Suprapubic skin (tissue), 4 donors: ENCODE data around the gene SMOC2.

Experiments used
- POLR2A ChIP-seq, 2 donors: fragments of 450-650 bp; IDR thresholded peaks; one replicate each; pipeline ENCODE4 v1.6.1; 2017; ENCODE audit warnings: antibody characterized with exemption in 2 of 2, mild to moderate bottlenecking in 2 of 2, moderate library complexity in 2 of 2
- POLR2AphosphoS5 ChIP-seq, 3 donors: sonication (generic); formaldehyde crosslinking; IDR thresholded peaks; one replicate each; pipeline ENCODE4 v1.6.1; 2017; ENCODE audit warnings: antibody characterized with exemption in 3 of 3
- TF ChIP-seq, protein P1 (sequence below), 2 donors: fragments of 200-600 bp in 1 of 2; fragments of 450-650 bp in 1 of 2; sonication (generic) in 1 of 2; IDR thresholded peaks; one replicate each; pipeline ENCODE4 v1.5.1; 2016 to 2019; ENCODE audit warnings: antibody characterized with exemption in 2 of 2, mild to moderate bottlenecking in 1 of 2, moderate library complexity in 1 of 2

DNA sequence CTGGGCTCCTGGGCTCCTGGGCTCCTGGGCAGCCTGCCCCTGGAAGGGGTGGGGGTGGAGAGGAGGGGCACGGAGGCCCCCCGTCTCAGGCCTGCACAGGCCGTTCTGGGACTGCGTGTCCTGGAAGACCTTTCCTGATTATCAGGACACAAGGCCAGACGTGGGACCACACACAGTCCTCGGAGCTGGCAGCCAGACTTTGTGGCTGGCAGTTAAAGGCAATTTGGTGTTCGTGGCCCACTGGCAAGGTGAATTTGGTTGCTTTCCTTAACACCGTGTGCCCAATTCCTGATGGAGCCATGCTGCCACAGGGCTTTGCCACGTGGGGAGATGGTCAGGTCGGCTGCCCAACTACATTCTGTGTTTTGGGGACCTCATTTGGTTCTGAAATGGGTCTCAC is 113.5 kb downstream of the SMOC2 start:
- TF ChIP-seq POLR2A (IDR thresholded peaks at IDR 0.05) (no peak), POLR2AphosphoS5 (IDR thresholded peaks at IDR 0.05) (no peak)
- TF ChIP-seq, protein P1, sequence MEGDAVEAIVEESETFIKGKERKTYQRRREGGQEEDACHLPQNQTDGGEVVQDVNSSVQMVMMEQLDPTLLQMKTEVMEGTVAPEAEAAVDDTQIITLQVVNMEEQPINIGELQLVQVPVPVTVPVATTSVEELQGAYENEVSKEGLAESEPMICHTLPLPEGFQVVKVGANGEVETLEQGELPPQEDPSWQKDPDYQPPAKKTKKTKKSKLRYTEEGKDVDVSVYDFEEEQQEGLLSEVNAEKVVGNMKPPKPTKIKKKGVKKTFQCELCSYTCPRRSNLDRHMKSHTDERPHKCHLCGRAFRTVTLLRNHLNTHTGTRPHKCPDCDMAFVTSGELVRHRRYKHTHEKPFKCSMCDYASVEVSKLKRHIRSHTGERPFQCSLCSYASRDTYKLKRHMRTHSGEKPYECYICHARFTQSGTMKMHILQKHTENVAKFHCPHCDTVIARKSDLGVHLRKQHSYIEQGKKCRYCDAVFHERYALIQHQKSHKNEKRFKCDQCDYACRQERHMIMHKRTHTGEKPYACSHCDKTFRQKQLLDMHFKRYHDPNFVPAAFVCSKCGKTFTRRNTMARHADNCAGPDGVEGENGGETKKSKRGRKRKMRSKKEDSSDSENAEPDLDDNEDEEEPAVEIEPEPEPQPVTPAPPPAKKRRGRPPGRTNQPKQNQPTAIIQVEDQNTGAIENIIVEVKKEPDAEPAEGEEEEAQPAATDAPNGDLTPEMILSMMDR (IDR thresholded peaks at IDR 0.05): no peak
